GM23248 (cell line): ENCODE results near the gene CYP26B1.

Experiments used
- EZH2 ChIP-seq: fragments of 200-600 bp; sonication (generic); IDR thresholded peaks from 2 replicates; pipeline ENCODE4 v1.6.1; 2018; ENCODE audit warnings: antibody characterized with exemption, mild to moderate bottlenecking; ENCODE audit not compliant: insufficient read depth, poor library complexity, severe bottlenecking
- EZH2phosphoT487 ChIP-seq: fragments of 200-600 bp; sonication (generic); IDR thresholded peaks from 2 replicates; pipeline ENCODE4 v1.6.1; 2018; ENCODE audit warnings: antibody characterized with exemption, moderate library complexity, mild to moderate bottlenecking, low read depth; ENCODE audit not compliant: insufficient read depth

DNA sequence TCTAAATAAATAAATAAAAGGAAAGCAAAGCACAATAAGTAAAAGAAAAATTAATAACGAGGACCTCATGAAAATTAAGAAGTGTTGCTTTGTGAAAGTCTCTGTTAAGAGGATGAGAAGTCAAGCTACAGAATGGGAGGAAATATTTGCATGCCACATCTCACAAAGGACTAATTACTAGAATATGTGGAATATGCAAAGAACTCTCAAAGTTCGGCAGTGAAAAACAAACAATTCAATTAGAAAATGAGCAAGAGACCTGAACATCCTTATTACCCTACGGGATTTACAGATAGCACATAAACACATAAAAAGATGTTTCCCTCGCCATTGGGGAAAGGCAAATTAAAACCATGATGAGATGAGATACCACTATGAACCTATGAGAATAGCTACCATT is 23.3 kb downstream of the CYP26B1 start:
- TF ChIP-seq EZH2phosphoT487 (no peak), EZH2 (no peak)
